ENCODE measurements around the gene VARS2.

DNA sequence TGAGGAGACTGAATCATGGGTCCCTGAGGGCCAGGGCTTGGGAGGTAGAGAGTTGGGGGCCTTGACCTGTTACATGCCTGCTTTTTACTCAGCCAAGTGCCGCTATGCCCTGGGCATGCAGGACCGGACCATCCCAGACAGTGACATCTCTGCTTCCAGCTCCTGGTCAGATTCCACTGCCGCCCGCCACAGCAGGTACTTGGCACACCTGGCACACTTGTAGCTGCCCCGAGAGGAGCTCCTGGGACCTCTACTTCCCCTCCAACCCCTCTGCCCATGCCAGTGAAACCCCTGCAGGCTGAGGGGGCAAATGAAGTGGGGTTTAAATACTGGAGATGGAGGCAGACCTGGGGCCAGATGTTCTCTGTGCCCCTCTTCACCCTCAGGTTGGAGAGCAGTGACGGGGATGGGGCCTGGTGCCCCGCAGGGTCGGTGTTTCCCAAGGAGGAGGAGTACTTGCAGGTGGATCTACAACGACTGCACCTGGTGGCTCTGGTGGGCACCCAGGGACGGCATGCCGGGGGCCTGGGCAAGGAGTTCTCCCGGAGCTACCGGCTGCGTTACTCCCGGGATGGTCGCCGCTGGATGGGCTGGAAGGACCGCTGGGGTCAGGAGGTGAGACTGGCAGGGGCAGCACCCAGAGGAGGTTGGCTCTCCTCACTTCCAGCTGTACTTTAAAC, 25.1 kb upstream of the VARS2 start:
- TF ChIP-seq, protein P1, sequence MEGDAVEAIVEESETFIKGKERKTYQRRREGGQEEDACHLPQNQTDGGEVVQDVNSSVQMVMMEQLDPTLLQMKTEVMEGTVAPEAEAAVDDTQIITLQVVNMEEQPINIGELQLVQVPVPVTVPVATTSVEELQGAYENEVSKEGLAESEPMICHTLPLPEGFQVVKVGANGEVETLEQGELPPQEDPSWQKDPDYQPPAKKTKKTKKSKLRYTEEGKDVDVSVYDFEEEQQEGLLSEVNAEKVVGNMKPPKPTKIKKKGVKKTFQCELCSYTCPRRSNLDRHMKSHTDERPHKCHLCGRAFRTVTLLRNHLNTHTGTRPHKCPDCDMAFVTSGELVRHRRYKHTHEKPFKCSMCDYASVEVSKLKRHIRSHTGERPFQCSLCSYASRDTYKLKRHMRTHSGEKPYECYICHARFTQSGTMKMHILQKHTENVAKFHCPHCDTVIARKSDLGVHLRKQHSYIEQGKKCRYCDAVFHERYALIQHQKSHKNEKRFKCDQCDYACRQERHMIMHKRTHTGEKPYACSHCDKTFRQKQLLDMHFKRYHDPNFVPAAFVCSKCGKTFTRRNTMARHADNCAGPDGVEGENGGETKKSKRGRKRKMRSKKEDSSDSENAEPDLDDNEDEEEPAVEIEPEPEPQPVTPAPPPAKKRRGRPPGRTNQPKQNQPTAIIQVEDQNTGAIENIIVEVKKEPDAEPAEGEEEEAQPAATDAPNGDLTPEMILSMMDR (IDR thresholded peaks at IDR 0.05): no peak
- TF ChIP-seq JUND (IDR thresholded peaks at IDR 0.05): no peak
- TF ChIP-seq FOXM1 (IDR thresholded peaks at IDR 0.05; ENCODE audit: low read depth): no peak
- no peak for TF ChIP-seq FOSL2 (IDR thresholded peaks at IDR 0.05; ENCODE audit: borderline replicate concordance, low read depth)
- TF ChIP-seq YY1 (IDR thresholded peaks at IDR 0.05; ENCODE audit: low read depth): no peak
- TF ChIP-seq POLR2AphosphoS5 (IDR thresholded peaks at IDR 0.05; ENCODE audit: low read depth, low read length): no peak
- TF ChIP-seq, protein P2, sequence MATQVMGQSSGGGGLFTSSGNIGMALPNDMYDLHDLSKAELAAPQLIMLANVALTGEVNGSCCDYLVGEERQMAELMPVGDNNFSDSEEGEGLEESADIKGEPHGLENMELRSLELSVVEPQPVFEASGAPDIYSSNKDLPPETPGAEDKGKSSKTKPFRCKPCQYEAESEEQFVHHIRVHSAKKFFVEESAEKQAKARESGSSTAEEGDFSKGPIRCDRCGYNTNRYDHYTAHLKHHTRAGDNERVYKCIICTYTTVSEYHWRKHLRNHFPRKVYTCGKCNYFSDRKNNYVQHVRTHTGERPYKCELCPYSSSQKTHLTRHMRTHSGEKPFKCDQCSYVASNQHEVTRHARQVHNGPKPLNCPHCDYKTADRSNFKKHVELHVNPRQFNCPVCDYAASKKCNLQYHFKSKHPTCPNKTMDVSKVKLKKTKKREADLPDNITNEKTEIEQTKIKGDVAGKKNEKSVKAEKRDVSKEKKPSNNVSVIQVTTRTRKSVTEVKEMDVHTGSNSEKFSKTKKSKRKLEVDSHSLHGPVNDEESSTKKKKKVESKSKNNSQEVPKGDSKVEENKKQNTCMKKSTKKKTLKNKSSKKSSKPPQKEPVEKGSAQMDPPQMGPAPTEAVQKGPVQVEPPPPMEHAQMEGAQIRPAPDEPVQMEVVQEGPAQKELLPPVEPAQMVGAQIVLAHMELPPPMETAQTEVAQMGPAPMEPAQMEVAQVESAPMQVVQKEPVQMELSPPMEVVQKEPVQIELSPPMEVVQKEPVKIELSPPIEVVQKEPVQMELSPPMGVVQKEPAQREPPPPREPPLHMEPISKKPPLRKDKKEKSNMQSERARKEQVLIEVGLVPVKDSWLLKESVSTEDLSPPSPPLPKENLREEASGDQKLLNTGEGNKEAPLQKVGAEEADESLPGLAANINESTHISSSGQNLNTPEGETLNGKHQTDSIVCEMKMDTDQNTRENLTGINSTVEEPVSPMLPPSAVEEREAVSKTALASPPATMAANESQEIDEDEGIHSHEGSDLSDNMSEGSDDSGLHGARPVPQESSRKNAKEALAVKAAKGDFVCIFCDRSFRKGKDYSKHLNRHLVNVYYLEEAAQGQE (IDR thresholded peaks at IDR 0.05; ENCODE audit: low read depth, low read length): no peak
- no peak for TF ChIP-seq SMC3 (IDR thresholded peaks at IDR 0.05; ENCODE audit: low read depth, low read length)
